Breast epithelium (tissue), 3 donors: ENCODE measurements around the gene GOLGA6L24.
"Not testable (repeated sequence)": the region's sequence is repeated elsewhere in the genome, so short reads cannot be mapped to it uniquely, and the experiment has no call there.

Experiments used
- POLR2A ChIP-seq: fragments of 450-650 bp; IDR thresholded peaks from one replicate; pipeline ENCODE4 v1.6.1; 2016; ENCODE audit warnings: antibody characterized with exemption, mild to moderate bottlenecking, moderate library complexity
- POLR2AphosphoS5 ChIP-seq, 3 donors: sonication (generic); formaldehyde crosslinking; IDR thresholded peaks; one replicate each; pipeline ENCODE4 v1.6.1; 2017; ENCODE audit warnings: antibody characterized with exemption in 3 of 3
- TF ChIP-seq, protein P1 (sequence below), 3 donors: fragments of 450-650 bp; IDR thresholded peaks; one replicate each; pipeline ENCODE4 v1.5.1; 2016 to 2017; ENCODE audit warnings: antibody characterized with exemption in 3 of 3, mild to moderate bottlenecking in 3 of 3, moderate library complexity in 3 of 3

DNA sequence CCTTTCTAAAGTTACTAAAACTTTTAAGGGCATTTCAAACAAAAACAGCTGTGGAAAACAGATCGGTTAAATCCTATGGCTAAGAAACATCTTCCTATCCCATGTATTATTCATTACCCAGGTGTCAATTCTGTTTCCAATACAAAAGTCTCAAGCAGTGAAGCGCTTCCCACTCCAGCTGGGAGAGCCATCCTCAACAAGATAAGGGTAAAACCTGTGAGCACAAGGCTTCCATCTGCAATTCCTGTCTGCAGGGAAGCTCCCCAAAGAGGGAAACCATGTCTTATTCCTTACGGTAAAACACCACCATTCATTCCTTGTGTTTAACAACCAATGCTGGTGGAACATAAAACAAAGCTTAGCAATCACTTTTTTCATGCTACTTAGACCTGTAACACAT lies 39.1 kb downstream of the GOLGA6L24 start:
- TF ChIP-seq, protein P1, sequence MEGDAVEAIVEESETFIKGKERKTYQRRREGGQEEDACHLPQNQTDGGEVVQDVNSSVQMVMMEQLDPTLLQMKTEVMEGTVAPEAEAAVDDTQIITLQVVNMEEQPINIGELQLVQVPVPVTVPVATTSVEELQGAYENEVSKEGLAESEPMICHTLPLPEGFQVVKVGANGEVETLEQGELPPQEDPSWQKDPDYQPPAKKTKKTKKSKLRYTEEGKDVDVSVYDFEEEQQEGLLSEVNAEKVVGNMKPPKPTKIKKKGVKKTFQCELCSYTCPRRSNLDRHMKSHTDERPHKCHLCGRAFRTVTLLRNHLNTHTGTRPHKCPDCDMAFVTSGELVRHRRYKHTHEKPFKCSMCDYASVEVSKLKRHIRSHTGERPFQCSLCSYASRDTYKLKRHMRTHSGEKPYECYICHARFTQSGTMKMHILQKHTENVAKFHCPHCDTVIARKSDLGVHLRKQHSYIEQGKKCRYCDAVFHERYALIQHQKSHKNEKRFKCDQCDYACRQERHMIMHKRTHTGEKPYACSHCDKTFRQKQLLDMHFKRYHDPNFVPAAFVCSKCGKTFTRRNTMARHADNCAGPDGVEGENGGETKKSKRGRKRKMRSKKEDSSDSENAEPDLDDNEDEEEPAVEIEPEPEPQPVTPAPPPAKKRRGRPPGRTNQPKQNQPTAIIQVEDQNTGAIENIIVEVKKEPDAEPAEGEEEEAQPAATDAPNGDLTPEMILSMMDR (IDR thresholded peaks at IDR 0.05), result not testable (repeated sequence)
- TF ChIP-seq POLR2AphosphoS5 (IDR thresholded peaks at IDR 0.05); POLR2A: not testable (repeated sequence)
